Stimulated activated CD8-positive, alpha-beta memory T cell treated with anti-CD3 and anti-CD28 coated beads, Interleukin-4, amount 100 ng/mL, for 4 hours (primary cell): ENCODE results near the gene SNX2.
"Not testable (repeated sequence)": the region's sequence is repeated elsewhere in the genome, so short reads cannot be mapped to it uniquely, and the experiment has no call there.

Experiments used
- DNase-seq, 2 donors: peaks; one replicate each; pipeline ENCODE4 v3.0.0-alpha.2; 2020; ENCODE audit warnings: low read depth in 2 of 2, low spot score in 1 of 2

SNX2 gene

DNA sequence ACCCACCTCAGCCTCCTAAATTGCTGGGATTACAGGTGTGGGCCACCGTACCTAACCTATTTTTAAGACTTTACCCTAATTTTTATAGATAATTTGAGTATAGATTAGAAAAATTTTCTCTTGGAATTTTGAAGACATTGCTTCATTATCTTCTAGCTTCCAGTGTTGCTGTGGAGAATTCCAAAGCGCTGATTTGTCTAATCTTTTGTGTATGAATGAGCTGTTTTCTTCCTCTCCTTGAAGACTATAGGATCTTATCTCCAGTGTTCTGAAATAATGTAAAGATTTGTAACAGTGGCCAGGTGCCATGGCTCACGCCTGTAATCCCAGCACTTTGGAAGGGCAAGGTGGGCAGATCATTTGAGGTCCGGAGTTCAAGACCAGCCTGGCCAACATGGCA is 64.9 kb downstream of the SNX2 start:
- DNase-seq: no peak

DNA sequence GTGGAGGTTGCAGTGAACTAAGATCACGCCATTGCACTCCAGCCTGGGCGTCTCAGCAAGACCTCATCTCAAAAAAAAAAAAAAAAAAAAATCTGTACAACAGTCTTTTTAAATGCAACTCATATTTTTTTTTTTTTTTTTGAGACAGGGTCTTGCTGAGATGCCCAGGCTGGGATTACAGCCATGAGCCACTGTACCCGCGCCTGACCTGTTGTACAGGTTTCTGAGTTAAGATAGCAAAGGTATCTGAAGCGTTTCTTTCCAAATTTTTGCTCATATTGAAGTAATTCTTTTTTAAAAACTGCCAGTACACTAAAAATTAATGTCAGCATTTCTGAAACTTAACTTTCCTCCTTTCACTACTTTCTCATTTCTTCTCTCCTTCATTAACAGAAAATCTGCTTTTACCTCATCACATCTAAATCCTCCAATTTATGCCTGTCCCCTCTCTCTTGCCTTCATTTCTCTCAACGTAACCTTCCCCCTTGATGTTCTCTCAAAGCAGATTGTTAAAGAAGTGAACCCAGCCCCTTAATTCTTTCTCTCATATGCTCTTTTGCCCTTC is 67.2 kb downstream of the SNX2 start:
- no peak for DNase-seq

DNA sequence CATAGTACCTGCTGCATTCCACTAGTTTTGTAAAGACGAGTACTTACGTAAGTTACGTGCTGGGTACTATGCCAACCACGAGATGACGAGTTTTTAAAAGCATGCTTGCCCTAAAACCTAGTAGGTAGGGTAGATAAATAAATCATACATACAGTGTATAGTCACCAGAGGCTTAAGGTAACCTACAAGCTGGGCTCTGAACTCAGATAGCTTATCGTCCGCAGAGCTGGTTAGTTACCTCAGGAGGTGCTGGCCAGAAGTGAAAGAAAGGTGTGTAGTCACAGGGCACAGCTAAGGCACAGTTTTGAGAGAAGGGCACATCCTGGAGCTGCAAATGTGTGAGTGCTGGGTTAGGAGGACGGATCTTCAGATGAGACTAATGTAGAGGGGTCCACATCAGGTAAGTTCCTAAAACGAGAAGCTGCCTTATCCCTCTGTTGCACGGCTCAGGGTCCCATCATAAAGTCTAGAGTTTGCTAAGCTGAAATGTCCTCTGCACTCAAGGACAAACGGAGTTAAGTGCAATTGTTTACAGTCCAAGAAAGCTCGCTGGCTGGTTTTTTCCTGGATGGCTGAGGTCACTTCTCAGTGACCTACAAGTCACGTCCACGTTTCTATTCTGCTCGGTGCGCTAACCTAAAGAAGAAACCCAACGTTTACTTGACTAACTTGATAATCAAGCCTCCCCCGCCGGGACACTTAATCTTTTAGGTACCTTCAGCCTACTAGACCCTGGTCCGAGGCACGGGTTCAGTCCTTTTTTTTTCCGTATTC is 69.4 kb downstream of the SNX2 start:
- DNase-seq: no peak

DNA sequence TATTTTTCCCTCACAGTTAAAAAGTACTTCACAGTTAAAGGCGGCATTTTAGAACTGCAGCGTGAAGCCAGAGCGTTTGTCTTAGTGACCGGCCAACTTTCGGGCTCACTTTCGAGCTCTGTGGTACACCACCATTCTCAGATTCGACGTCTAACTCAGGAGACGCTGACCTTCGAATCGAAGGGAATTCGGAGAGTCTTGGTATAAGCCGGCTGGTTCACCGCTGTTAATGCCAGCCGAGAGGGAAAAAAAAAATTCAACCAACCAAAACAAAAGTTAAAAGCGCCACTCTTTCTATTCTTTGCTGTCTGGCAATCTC is 70.0 kb downstream of the SNX2 start:
- no peak for DNase-seq

DNA sequence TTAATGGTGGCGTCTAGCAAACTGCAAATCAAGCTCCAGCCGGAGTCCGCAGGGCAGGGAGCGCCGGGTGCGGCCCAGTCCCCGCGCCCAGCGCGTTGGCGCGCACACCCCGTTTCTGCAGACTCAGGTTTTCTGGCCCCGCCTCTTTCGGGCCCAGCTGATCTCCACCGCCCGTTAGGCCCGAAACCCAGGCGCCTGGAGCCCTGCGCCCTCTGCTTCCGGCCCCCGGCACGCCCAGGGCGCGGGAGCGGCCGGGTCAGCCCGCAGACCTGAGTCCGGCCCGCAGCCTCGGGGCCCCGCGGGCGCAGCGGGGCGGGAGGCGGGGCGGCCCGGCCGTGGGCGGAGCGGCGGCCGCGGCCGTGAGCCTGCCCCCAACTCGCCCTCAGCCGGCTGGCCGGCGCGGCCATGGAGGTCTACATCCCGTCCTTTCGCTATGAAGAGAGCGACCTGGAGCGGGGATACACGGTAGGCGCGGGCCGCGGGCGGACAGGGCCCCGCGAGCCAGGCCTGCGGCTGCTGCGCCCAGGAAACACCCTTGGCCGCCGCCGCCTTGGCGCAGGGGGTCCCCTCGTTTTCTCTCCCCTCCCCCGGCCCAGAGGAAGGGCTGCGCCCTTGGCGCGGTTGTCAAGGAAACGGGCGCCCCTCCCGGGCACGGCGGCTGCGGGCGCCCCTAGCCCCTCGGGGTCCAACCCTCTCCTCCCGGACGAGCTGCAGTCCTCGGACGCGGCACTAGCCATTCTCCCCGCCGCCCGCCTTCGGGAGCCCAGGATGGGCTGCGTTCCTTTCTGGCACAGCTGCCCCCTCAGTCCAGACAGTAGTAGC is 70.6 kb downstream of the SNX2 start, which contains the start of gene SNX24:
Gene SNX24, plus strand, starts transcription at position 385 of the 822 bp plus-strand sequence. Its CDS starts 21 bp downstream, at position 406.
- peak in 1 of 2 donors; percentile 36 for DNase-seq

DNA sequence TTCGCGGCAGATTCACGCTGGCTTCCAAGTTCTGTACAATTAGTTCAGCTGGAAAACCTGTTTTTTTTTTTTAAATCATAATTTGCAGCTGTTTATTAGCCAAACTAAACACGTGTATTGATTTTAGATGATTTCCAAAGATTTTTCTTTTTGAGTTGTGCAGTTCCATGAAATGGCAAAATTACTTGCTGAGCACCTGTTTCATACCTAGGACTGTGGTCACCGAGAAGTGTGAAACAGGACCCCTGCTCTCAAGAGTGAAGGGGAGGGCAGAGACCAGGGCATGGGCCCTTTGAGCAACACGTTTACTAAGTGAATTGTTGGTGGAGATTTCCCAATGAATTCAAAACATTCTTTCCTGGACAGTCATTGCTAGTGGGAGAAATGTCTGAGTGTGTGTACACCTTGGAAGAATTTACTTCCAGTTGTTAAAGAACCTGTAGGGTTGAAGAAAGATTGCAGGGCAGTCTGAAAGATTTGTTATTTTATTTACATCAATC is 71.2 kb downstream of the SNX2 start:
- no peak for DNase-seq

DNA sequence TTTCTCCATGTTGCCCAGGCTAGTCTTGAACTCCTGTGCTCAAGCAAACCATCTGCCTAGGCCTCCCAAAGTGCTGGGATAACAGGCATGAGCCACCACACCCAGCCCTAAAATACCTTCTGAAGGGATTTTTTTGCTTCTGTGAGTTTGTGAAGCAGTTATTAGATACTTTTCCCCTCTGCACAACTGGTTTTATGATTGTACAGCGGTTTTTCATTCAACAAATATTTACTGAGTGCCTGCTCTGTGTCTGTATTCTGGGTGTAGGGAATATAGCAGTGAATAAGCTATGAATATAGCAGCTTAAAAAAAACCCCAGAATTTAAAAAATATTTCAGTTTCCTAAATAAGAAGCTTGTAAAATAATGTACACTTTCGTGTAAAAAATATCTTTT is 72.8 kb downstream of the SNX2 start:
- DNase-seq: no peak

DNA sequence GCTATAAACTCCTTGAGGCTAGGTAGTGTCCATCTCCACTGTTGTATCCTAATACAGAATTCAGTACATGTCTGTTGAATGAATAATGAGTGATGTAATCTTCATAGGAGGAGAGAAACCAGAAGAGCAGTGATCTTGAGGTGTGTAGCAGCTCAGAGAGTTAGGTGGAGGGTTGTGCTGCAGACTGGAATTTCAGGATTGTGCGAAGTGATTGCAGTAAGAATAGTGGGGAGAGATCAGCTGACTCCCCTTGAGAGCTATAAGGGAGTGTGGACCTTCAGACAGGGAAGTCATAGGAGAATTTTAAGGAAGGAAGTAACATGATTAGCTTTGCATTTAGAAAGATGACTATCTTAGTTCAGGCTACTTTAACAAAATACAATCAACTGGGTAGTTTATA is 74.9 kb downstream of the SNX2 start:
- DNase-seq: no peak

DNA sequence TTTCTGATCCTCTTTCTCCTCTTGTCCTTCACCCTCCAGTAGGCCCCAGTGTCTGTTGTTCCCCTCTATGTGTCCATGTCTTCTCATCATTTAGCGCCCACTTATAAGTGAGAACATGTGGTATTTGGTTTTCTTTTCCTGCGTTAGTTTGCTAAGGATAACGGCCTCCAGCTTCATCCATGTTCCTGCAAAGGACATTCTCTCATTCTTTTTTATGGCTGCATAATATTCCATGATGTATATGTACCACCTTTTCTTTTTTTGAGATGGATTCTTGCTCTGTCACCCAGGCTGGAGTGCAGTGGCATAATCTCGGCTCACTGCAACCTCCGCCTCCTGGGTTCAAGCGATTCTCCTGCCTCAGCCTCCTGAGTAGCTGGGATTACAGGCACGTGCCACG is 82.7 kb downstream of the SNX2 start:
- not testable (repeated sequence) for DNase-seq

DNA sequence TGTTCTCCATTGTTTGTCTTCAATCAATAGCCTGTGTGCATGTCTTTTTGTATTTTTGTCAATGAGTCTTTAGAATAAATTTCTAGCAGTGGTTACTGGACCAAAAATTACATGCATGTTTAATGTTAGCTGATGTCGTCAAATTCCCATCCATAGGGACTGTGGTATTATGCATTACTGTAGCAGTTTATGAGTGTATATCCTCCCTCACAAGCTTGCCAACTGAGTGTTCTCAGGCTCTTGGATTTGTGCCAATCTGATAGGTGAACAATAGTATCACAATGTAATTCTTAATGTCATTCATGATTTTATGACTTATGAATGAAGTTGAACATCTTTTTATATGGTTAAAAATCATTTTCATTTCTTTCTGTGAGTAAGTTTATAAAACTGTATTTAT is 83.6 kb downstream of the SNX2 start:
- no peak for DNase-seq

DNA sequence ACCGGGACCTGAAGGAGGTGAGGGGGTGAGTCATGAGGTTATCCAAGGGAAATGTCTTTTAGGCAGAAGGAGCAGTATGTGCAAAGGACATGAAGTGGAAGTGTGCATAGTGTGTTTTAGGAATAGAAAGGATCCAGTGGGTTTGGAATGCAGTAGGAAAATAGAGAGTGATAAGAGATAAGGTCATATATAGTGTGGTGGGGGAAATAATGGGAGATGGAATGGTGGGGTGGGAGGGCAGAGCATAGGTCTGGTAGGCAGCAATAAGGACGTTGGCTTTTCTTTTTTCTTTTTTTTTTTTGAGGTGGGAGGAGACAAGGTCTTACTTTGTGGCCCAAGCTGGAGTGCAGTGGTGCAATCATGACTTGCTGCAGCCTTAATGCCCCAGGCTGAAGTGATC is 88.4 kb downstream of the SNX2 start:
- no peak for DNase-seq

DNA sequence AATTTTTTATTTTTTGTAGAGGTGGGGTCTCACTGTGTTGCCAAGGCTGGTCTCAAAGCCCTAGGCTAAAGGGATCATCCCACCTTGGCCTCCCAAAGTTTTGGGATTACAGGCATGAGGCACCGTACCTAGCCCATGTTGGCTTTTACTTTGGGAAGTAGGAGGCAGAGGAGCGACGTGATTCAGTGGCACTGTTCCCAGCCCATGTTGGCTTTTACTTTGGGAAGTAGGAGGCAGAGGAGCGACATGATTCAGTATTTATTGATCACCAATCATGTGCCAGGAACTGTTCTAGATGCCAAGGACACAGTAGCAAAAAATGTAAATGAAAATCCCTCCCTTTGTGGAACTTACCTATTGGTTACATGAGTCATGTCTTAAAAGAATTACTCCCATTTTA is 88.8 kb downstream of the SNX2 start:
- DNase-seq: no peak

DNA sequence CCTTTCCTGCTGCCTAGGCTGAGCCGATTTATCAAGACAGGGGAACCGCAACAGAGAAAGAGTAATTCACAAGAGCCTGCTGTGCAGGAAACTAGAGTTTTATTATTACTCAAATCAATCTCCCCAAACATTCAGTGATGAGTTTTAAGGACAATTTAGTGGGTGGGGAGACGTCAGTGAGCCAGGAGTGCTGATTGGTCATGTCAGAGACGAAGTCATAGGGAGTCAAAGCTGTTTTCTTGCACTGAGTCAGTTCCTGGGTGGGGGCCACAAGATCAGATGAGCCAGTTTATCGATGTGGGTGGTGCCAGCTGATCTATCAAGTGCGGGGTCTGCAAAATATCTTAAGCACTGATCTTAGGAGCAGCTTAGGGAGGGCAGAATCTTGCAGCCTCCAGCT is 89.5 kb downstream of the SNX2 start:
- DNase-seq: no peak

DNA sequence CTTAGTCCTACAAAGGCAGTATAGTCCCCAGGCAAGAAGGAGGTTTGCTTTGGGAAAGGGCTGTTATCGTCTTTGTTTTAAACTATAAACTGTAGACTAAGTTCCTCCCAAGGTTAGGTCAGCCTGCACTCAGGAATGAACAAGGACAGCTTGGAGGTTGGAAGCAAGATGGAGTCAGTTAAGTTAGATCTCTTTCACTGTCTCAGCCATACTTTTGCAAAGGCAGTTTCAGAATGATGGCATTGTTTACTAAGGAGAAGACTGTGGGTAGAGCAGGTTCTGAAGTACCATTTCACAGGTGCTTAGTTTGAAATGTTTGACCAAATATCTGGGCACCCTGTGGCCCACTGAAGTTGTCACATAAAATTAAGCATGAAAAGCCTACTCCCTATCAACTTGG is 90.0 kb downstream of the SNX2 start:
- DNase-seq: no peak

DNA sequence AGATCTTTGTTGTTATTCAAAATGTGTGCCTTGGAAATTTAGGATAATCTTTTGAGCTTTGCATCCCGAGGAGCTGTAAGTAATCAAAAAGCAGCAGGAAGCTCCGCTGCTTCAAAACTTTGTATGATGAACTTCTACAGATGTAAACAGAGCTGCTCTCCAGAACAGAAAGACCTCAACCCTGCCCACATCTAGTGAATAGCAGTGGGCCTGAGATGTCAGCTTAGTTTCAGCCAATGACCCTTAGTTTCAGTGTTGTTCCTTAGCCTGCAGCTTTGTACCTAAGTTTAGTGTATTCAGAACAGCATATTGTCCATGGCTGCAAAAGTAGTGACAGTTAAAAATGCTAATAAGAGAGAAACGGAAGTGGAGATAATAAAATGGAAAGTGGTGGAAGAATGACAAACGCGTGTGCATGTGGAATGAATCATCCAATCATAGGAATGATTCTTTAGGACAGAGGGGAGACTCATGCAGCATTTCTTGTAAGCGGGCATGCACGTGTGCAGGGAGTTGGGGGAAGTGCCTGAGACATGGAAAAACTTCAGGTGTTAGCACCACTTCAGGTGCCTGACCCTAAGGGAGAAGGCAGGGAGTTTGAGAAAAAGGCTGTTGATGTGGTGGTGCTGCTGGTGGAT is 95.5 kb downstream of the SNX2 start:
- DNase-seq: no peak

DNA sequence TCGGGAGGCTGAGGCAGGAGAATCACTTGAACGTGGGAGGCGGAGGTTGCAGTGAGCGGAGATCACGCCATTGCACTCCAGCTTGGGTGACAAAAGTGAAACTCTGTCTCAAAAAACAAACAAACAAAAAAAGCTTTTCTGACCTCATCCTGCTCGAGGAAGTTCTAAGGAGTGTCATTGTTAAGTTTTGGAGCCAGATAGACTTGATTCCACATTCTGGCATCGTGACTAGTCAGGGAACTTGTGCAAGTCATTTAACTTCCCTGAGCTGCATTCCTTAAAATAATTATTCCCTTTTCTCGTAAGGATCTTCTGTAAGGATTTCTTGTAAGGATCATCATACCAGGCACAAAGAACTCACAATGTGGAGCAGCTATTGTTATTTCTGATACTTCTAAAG is 96.8 kb downstream of the SNX2 start:
- DNase-seq: no peak

DNA sequence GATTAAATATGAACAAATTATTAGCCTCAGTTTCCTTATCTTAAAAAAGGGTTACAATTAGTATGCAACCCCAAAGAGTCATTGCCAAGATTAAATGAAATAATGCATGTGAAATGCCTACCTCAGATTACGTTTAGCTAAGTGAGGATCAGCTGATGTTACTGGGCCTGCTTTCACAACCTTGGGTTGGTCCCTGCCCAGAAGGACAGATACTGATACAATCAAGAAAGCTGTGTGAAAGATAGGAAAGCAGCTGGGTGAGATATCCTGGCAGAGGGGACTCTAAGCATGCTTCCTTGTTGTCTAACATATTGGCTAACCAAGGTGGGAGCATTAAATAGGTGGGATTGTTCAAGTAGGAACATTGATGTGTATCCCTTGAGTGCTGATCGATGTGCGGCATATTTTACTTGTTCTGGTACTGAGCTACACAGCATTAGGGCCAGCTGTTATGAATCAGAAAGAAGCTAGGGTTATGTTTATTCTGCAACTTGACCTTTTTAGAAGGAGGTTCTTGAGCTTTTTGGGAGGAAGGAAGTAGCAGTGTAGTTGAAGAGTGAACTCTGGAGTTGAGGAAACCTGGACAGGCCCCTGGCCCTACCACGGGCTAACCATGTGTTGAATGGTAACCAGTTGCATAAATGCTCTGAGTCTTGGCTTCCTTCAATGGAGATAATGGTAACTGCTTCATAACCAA is 99.4 kb downstream of the SNX2 start:
- DNase-seq: no peak

DNA sequence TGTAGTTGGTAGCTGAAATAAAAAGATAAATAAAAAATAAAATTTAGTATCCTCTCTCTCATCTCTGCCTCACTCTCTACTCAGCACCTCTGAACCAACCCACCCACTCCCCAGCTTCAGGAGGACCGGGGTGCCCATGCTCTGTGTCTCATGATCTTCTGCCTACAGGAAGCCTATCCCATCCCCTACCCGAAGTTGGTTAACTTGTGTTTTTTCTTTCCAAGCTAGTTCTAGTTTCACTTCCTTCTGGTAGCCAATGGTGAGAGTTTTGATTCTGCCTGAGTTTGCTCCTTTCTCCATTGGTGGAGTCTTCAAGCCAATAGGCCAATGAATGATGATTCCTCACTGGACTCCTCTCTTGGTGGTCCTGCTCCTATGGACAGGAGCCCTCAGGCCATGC is 102.6 kb downstream of the SNX2 start:
- DNase-seq: no peak

DNA sequence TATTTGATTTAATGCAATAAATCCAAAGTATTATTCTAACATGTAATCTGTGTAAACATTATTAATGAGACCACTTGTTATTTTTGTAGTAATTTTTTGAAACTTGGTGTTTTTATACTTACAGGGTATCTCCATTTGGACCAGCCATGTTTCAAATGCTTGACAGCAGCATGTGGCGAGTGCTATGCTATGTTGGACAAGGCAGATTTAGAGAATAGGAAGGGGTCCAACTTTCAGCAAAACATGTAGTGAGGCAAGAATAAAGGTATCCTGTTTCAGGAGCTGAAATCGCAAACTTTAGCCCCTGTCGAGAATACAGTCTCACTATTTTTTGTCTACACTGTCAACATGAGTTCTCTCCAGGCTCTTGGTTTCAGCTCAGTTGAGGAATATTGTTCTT is 104.2 kb downstream of the SNX2 start:
- DNase-seq: no peak
